ENCODE measurements around the gene PODXL2.

PODXL2 gene

GRCh38 chr3:127606086-127606805 lies 22.7 kb upstream of the PODXL2 start:
- no peak for DNase-seq

GRCh38 chr3:127606981-127607595 lies 21.9 kb upstream of the PODXL2 start:
- DNase-seq: no peak

- DNase-seq: no peak
Observed at GRCh38 chr3:127607675-127608361, 21.2 kb upstream of the PODXL2 start.

- no peak for DNase-seq
Observed at GRCh38 chr3:127608362-127608718, 20.6 kb upstream of the PODXL2 start.

GRCh38 chr3:127610105-127610504 lies 18.9 kb upstream of the PODXL2 start:
- no peak for DNase-seq

- no peak for DNase-seq
Observed at GRCh38 chr3:127611251-127611650, 17.7 kb upstream of the PODXL2 start.

- DNase-seq: no peak
Observed at GRCh38 chr3:127612966-127613365, 16.0 kb upstream of the PODXL2 start.

GRCh38 chr3:127613406-127613805 lies 15.6 kb upstream of the PODXL2 start:
- DNase-seq: no peak

GRCh38 chr3:127614928-127615589 lies 13.9 kb upstream of the PODXL2 start:
- no peak for DNase-seq

GRCh38 chr3:127615631-127616305 lies 13.2 kb upstream of the PODXL2 start:
- no peak for DNase-seq

GRCh38 chr3:127616836-127617605 lies 12.0 kb upstream of the PODXL2 start:
- no peak for DNase-seq

GRCh38 chr3:127618891-127619290 lies 10.1 kb upstream of the PODXL2 start:
- no peak for DNase-seq

GRCh38 chr3:127620637-127621375 lies 8.2 kb upstream of the PODXL2 start:
- DNase-seq: no peak

- no peak for DNase-seq
Observed at GRCh38 chr3:127622031-127622430, 7.0 kb upstream of the PODXL2 start.

GRCh38 chr3:127622772-127623576 lies 6.0 kb upstream of the PODXL2 start:
- no peak for DNase-seq

- DNase-seq: no peak
Observed at GRCh38 chr3:127624063-127624462, 4.9 kb upstream of the PODXL2 start.

- DNase-seq: no peak
Observed at GRCh38 chr3:127625821-127626220, 3.2 kb upstream of the PODXL2 start.

- no peak for DNase-seq
Observed at GRCh38 chr3:127628426-127628787, 578 bp upstream of the PODXL2 start.

- DNase-seq: no peak
Observed at GRCh38 chr3:127629467-127630403, 750 bp downstream of the PODXL2 start.
